ENCODE results near the gene LY6G5B. TPM values are rescaled to one million over a fixed set of nuclear protein-coding genes. Genes with fewer than 3 reads are reported as not detected.

The LY6G5B gene
- total RNA-seq, 1 donor = 3.9 TPM

GRCh38 chr6:31662124-31662723 is 7.6 kb upstream of the LY6G5B start:
- TF ChIP-seq CTCF (IDR thresholded peaks at IDR 0.05; ENCODE audit: insufficient read depth, low read depth, low read length) = no peak
- H3K4me3 ChIP-seq (ENCODE audit: low read depth, low read length) = no peak overlapping the region
- DNase-seq (ENCODE audit: low read depth) = no peak

GRCh38 chr6:31663126-31663960 is 6.4 kb upstream of the LY6G5B start:
- TF ChIP-seq CTCF (IDR thresholded peaks at IDR 0.05; ENCODE audit: insufficient read depth, low read depth, low read length) = no peak
- DNase-seq (ENCODE audit: low read depth) = no peak
- H3K4me3 ChIP-seq (ENCODE audit: low read depth, low read length) = peak overlapping the region; percentile 96

GRCh38 chr6:31663961-31664789 is 5.6 kb upstream of the LY6G5B start:
- DNase-seq (ENCODE audit: low read depth) = peak; percentile 80
- no peak for TF ChIP-seq CTCF (IDR thresholded peaks at IDR 0.05; ENCODE audit: insufficient read depth, low read depth, low read length)
- peak overlapping the region; percentile 96 for H3K4me3 ChIP-seq (ENCODE audit: low read depth, low read length)

- TF ChIP-seq CTCF (IDR thresholded peaks at IDR 0.05; ENCODE audit: insufficient read depth, low read depth, low read length) = no peak
- DNase-seq (ENCODE audit: low read depth) = peak; percentile 97
Observed at GRCh38 chr6:31664790-31665500, 4.8 kb upstream of the LY6G5B start, which contains the start of gene GPANK1. TSS of gene GPANK1 (minus strand) at chr6:31664997. CDS start at chr6:31664478, 519 bp downstream.

GRCh38 chr6:31665501-31666336 is 4.1 kb upstream of the LY6G5B start, which contains the start of gene CSNK2B:
TSS of gene CSNK2B (plus strand) at chr6:31666080. CDS start at chr6:31666832, 752 bp downstream.
- H3K4me3 ChIP-seq (ENCODE audit: low read depth, low read length) = peak within 1 kb of the TSS; percentile 96
- no peak for TF ChIP-seq CTCF (IDR thresholded peaks at IDR 0.05; ENCODE audit: insufficient read depth, low read depth, low read length)
- DNase-seq (ENCODE audit: low read depth) = peak; percentile 97

More at GRCh38 chr6:31664790-31665500, 4.8 kb upstream of the LY6G5B start, which contains the start of gene GPANK1:
- H3K4me3 ChIP-seq (ENCODE audit: low read depth, low read length) = peak within 1 kb of the TSS; percentile 96

Measured in fibroblast of villous mesenchyme (primary cell).